SK-N-MC (cell line): ENCODE measurements around the gene FZD7.

Experiments
- EZH2 ChIP-seq: fragments of 200-600 bp; sonication (generic); IDR thresholded peaks from one replicate; pipeline ENCODE4 v1.6.1; 2017; ENCODE audit warnings: antibody characterized with exemption
- FOXP2 ChIP-seq: optimal IDR thresholded peaks from 2 replicates; pipeline ENCODE3; 2011; ENCODE audit warnings: mild to moderate bottlenecking, moderate library complexity; ENCODE audit not compliant: insufficient read depth; ENCODE audit errors: extremely low read length, control extremely low read depth
- POLR2AphosphoS5 ChIP-seq: IDR thresholded peaks from 2 replicates; pipeline ENCODE4 v1.6.1; 2012; ENCODE audit warnings: mild to moderate bottlenecking, low read depth, low read length, borderline replicate concordance

DNA sequence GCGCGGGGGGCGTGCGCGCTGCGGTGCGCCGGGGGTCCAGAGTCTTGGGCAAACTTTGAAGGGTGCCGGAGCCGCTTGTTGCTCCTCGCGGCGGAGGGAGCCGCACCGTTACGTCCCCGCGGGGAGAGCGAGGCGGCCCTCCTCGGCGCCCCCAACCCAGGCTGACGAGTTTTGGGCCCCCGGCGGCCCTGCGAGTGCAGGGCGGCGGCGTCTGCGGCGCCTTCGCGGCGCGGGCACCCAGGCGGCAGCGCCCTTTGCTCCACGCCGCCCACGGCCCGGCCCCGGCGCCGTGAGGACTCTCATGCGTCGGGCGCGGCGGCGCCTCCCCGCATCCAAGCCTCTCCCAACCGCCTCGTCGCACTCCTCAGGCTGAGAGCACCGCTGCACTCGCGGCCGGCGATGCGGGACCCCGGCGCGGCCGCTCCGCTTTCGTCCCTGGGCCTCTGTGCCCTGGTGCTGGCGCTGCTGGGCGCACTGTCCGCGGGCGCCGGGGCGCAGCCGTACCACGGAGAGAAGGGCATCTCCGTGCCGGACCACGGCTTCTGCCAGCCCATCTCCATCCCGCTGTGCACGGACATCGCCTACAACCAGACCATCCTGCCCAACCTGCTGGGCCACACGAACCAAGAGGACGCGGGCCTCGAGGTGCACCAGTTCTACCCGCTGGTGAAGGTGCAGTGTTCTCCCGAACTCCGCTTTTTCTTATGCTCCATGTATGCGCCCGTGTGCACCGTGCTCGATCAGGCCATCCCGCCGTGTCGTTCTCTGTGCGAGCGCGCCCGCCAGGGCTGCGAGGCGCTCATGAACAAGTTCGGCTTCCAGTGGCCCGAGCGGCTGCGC lies 814 bp downstream of the FZD7 start:
- TF ChIP-seq POLR2AphosphoS5 = no peak
- no peak for TF ChIP-seq EZH2
- no peak for TF ChIP-seq FOXP2
